ENCODE measurements around the gene LAGE3. TPM values are rescaled to one million over a fixed set of nuclear protein-coding genes. Genes with fewer than 3 reads are reported as not detected.

LAGE3 gene
- total and polyA plus RNA-seq, 2 of the 13 experiments (the other 11 are each of a cell fraction or from before 2014, with no cell fraction given) = 7.6 to 12.7 TPM

DNA sequence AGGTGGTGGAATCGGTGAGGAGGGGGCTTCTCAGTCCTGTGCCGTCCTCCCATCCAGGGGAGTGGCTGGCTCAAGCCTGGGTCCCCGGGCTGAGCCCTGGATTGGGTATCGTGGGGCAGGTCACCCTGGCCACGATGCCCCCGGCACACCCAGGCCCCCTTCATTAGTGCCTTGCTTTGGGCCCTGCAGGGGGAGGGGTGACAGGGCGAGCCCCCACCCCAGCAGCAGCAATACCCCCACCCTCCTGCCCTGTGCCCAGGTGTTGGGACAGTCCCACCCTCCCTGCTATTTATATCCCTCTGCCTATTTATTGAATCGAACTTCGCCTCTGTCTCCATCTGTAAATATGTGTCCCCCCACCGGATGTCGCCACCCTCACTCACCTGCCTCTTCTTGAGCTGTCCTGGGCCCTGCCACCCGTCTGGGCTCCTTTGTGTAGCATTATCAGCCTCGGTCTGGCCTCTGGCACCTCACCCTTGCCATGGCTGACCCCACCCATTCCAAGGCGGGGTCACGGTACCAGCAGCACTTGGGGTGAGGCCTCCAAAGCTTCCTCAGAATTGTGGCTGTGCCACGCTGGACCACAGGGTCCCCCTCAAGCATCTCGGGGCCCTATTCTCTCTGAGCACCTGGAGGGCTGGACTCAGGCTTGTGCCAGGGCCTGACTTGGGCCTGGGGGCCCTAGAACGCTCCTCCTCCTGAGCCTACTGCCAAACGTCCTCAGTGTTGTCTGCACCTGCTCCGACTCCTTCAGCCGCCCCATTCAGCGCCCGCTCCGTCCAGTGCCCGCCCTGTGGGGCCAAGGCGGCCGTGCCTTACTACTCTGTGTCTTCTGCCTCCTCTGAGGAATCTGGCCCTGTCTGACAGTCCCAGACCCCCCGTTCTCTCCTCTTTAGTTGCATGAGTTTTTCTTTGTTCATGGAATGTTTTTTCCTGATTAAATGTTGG is 6.1 kb downstream of the LAGE3 start:
- Histone ChIP-seq H2AFZ (ENCODE audit: low read length) (no peak overlapping the region), H3K79me2 (ENCODE audit: insufficient read depth, low read length) (no peaks in the 10 kb centered on the region), H3K4me3 (replicated peaks in 1 of 3; ENCODE audit: insufficient read depth in 1 of 3, low read depth in 2 of 3, low read length in 3 of 3) (no peak overlapping the region), H3K4me2 (ENCODE audit: low read depth, low read length) (no peak overlapping the region), H4K20me1 (ENCODE audit: insufficient read depth, low read length) (no peaks in the 10 kb centered on the region), H3K9me3 (ENCODE audit: low read length) (no peaks in the 10 kb centered on the region), H3K9ac (ENCODE audit: insufficient read depth, low read depth, low read length) (no peak overlapping the region), H3K4me1 (ENCODE audit: insufficient read depth, low read length) (peaks cover 16% of the 10 kb centered on the region), H3K27me3 (ENCODE audit: control insufficient read depth in 1 of 2, insufficient read depth in 2 of 2, low read length in 2 of 2) (no peaks in the 10 kb centered on the region), H3K36me3 (replicated peaks in 1 of 2; ENCODE audit: control insufficient read depth in 1 of 2, insufficient read depth in 2 of 2, low read length in 2 of 2) (peaks cover 2 to 4% of the 10 kb centered on the region in 2 experiments; a peak in 1 of 5 replicates), H3K27ac (ENCODE audit: extremely low read length, insufficient read depth, low read length) (no peak overlapping the region)
- in situ Hi-C loops (cut with HindIII; ENCODE audit: extremely low pct_ligation_motif_present, low pct_unique_long_range_greater_than_20kb) = no loop called here
- no peak for TF ChIP-seq ZMAT3 (CRISPR knock-in tag; conservative IDR thresholded peaks at IDR 0.05)
- TF ChIP-seq, protein P1, sequence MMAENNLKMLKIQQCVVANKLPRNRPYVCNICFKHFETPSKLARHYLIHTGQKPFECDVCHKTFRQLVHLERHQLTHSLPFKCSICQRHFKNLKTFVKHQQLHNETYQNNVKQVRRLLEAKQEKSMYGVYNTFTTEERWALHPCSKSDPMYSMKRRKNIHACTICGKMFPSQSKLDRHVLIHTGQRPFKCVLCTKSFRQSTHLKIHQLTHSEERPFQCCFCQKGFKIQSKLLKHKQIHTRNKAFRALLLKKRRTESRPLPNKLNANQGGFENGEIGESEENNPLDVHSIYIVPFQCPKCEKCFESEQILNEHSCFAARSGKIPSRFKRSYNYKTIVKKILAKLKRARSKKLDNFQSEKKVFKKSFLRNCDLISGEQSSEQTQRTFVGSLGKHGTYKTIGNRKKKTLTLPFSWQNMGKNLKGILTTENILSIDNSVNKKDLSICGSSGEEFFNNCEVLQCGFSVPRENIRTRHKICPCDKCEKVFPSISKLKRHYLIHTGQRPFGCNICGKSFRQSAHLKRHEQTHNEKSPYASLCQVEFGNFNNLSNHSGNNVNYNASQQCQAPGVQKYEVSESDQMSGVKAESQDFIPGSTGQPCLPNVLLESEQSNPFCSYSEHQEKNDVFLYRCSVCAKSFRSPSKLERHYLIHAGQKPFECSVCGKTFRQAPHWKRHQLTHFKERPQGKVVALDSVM (CRISPR knock-in tag; IDR thresholded peaks at IDR 0.05) = no peak
- no peak for TF ChIP-seq ZBTB8A (CRISPR knock-in tag; IDR thresholded peaks at IDR 0.05; ENCODE audit: borderline replicate concordance, low read depth)
- TF ChIP-seq, protein P2, sequence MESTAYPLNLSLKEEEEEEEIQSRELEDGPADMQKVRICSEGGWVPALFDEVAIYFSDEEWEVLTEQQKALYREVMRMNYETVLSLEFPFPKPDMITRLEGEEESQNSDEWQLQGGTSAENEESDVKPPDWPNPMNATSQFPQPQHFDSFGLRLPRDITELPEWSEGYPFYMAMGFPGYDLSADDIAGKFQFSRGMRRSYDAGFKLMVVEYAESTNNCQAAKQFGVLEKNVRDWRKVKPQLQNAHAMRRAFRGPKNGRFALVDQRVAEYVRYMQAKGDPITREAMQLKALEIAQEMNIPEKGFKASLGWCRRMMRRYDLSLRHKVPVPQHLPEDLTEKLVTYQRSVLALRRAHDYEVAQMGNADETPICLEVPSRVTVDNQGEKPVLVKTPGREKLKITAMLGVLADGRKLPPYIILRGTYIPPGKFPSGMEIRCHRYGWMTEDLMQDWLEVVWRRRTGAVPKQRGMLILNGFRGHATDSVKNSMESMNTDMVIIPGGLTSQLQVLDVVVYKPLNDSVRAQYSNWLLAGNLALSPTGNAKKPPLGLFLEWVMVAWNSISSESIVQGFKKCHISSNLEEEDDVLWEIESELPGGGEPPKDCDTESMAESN (CRISPR knock-in tag; conservative IDR thresholded peaks at IDR 0.05) = no peak
- TF ChIP-seq, protein P3, sequence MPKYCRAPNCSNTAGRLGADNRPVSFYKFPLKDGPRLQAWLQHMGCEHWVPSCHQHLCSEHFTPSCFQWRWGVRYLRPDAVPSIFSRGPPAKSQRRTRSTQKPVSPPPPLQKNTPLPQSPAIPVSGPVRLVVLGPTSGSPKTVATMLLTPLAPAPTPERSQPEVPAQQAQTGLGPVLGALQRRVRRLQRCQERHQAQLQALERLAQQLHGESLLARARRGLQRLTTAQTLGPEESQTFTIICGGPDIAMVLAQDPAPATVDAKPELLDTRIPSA (CRISPR knock-in tag; IDR thresholded peaks at IDR 0.05; ENCODE audit: borderline replicate concordance) = no peak
- TF ChIP-seq, protein P4, sequence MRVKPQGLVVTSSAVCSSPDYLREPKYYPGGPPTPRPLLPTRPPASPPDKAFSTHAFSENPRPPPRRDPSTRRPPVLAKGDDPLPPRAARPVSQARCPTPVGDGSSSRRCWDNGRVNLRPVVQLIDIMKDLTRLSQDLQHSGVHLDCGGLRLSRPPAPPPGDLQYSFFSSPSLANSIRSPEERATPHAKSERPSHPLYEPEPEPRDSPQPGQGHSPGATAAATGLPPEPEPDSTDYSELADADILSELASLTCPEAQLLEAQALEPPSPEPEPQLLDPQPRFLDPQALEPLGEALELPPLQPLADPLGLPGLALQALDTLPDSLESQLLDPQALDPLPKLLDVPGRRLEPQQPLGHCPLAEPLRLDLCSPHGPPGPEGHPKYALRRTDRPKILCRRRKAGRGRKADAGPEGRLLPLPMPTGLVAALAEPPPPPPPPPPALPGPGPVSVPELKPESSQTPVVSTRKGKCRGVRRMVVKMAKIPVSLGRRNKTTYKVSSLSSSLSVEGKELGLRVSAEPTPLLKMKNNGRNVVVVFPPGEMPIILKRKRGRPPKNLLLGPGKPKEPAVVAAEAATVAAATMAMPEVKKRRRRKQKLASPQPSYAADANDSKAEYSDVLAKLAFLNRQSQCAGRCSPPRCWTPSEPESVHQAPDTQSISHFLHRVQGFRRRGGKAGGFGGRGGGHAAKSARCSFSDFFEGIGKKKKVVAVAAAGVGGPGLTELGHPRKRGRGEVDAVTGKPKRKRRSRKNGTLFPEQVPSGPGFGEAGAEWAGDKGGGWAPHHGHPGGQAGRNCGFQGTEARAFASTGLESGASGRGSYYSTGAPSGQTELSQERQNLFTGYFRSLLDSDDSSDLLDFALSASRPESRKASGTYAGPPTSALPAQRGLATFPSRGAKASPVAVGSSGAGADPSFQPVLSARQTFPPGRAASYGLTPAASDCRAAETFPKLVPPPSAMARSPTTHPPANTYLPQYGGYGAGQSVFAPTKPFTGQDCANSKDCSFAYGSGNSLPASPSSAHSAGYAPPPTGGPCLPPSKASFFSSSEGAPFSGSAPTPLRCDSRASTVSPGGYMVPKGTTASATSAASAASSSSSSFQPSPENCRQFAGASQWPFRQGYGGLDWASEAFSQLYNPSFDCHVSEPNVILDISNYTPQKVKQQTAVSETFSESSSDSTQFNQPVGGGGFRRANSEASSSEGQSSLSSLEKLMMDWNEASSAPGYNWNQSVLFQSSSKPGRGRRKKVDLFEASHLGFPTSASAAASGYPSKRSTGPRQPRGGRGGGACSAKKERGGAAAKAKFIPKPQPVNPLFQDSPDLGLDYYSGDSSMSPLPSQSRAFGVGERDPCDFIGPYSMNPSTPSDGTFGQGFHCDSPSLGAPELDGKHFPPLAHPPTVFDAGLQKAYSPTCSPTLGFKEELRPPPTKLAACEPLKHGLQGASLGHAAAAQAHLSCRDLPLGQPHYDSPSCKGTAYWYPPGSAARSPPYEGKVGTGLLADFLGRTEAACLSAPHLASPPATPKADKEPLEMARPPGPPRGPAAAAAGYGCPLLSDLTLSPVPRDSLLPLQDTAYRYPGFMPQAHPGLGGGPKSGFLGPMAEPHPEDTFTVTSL (CRISPR knock-in tag; IDR thresholded peaks at IDR 0.05; ENCODE audit: borderline replicate concordance) = no peak
- CTCF ChIA-PET (ENCODE audit: low intra/inter-chr PET ratio, low total read pairs) = no interaction called here
- intact Hi-C loops (cut with micrococcal nuclease; ENCODE audit: unreplicated experiment) = no loop called here
- WGBS (ENCODE audit: low lambda C conversion rate) = 98% methylated on average over 18 of the region's 28 CpGs
- DNase-seq (ENCODE audit: low spot score) (no peak), FAIRE-seq (no peak), ATAC-seq (no peak)
- no TSS peak for BruUV-seq (replicated peaks)
- POLR2A ChIA-PET = interaction anchor here (1.3 kb wide), 1 partner anchor 17 kb away, joined by 3 read pairs; the partner anchor contains the start of gene SLC10A3
